G401 (cell line): Measurements from ENCODE around the gene GRIN2C. TPM values are rescaled to one million over a fixed set of nuclear protein-coding genes. Genes with fewer than 3 reads are reported as not detected.
"Not testable (repeated sequence)": the region's sequence is repeated elsewhere in the genome, so short reads cannot be mapped to it uniquely, and the experiment has no call there.

ENCODE experiments used
- DNase-seq: peaks from one replicate; pipeline ENCODE4 v3.0.0-alpha.2; 2015; ENCODE audit warnings: low spot score
- in situ Hi-C: cut with HindIII; loops from 2 replicates; pipeline ENCODE4 v1.10.0; 2016; ENCODE audit warnings: low sequenced_read_pairs, mixed read lengths
- total RNA-seq: library from RNA; depleted of rRNA; stranded (reverse); fragments of >200 nt; shearing (Covaris generic); gene quantifications from 2 replicates; pipeline ENCODE4 v1.2.3, GENCODE V29; 2014; rRNA removed

The GRIN2C gene
- total RNA-seq = 0.37 and 1.3 TPM in 2 replicates

GRCh38 chr17:74859459-74860228, at the start of gene GRIN2C:
GRIN2C (minus strand) TSS chr17:74859885; CDS start chr17:74855092, 4,793 bp downstream.
- DNase-seq = no peak
- in situ Hi-C loops = no loop called here

- in situ Hi-C loops, DNase-seq: not testable (repeated sequence)
These were observed 49.4 kb upstream of the GRIN2C start for GRCh38 chr17:74909097-74909496.

- DNase-seq = no peak
- in situ Hi-C loops = no loop called here
These were observed 47.3 kb upstream of the GRIN2C start for GRCh38 chr17:74907012-74907411.

GRCh38 chr17:74906214-74906793, 46.6 kb upstream of the GRIN2C start:
- not testable (repeated sequence) for DNase-seq

GRCh38 chr17:74904687-74905409, 45.2 kb upstream of the GRIN2C start:
- in situ Hi-C loops = no loop called here
- no peak for DNase-seq

More at GRCh38 chr17:74906214-74906793, 46.6 kb upstream of the GRIN2C start:
- in situ Hi-C loops = not testable (repeated sequence)

- no peak for DNase-seq
- in situ Hi-C loops = no loop called here
These were observed 44.0 kb upstream of the GRIN2C start for GRCh38 chr17:74903671-74904070.

GRCh38 chr17:74903034-74903433, 43.3 kb upstream of the GRIN2C start:
- in situ Hi-C loops = no loop called here
- no peak for DNase-seq

- in situ Hi-C loops = no loop called here
- no peak for DNase-seq
These were observed 41.9 kb upstream of the GRIN2C start for GRCh38 chr17:74901353-74902135.

- in situ Hi-C loops = no loop called here
- no peak for DNase-seq
These were observed 40.5 kb upstream of the GRIN2C start for GRCh38 chr17:74900208-74900607.

GRCh38 chr17:74898376-74898946, 38.8 kb upstream of the GRIN2C start:
- in situ Hi-C loops = no loop called here
- DNase-seq = no peak

GRCh38 chr17:74893936-74894671, 34.4 kb upstream of the GRIN2C start:
- DNase-seq = no peak
- in situ Hi-C loops = no loop called here

- in situ Hi-C loops = no loop called here
- DNase-seq = peak; percentile 50
These were observed 33.6 kb upstream of the GRIN2C start, which contains the start of gene FADS6 for GRCh38 chr17:74892974-74893911. FADS6 (minus strand) TSS chr17:74893633; CDS start chr17:74893595, 38 bp downstream.

GRCh38 chr17:74892013-74892841, 32.5 kb upstream of the GRIN2C start:
- in situ Hi-C loops = no loop called here
- DNase-seq = peak; percentile 84

GRCh38 chr17:74890554-74890953, 30.9 kb upstream of the GRIN2C start:
- in situ Hi-C loops = no loop called here
- DNase-seq = no peak

GRCh38 chr17:74888469-74888868, 28.8 kb upstream of the GRIN2C start:
- in situ Hi-C loops = no loop called here
- DNase-seq = no peak

GRCh38 chr17:74883241-74883745, 23.6 kb upstream of the GRIN2C start:
- no peak for DNase-seq
- in situ Hi-C loops = no loop called here
